PFSK-1 (cell line): ENCODE measurements around the gene ZIC5.

Experiments used
- POLR2AphosphoS5 ChIP-seq: IDR thresholded peaks from 2 replicates; pipeline ENCODE4 v1.6.1; 2012; ENCODE audit warnings: low read depth, mild to moderate bottlenecking, control low read depth, low read length, moderate library complexity
- SIN3A ChIP-seq: IDR thresholded peaks from 2 replicates; pipeline ENCODE4 v1.6.1; 2012; ENCODE audit warnings: mild to moderate bottlenecking, low read length, moderate library complexity, borderline replicate concordance; ENCODE audit not compliant: insufficient read depth
- TAF1 ChIP-seq: IDR thresholded peaks from 2 replicates; pipeline ENCODE4 v1.6.1; 2012; ENCODE audit warnings: low read length, control low read depth, borderline replicate concordance; ENCODE audit not compliant: insufficient read depth
- TF ChIP-seq, protein P1 (sequence below), 2 experiments: IDR thresholded peaks; 2 replicates each; pipeline versions ENCODE4 v1.6.1 to v1.8.0; 2011 to 2012; ENCODE audit warnings: low read depth in 2 of 2, low read length in 2 of 2, control low read depth in 1 of 2, inconsistent platforms in 1 of 2, mild to moderate bottlenecking in 1 of 2, moderate library complexity in 1 of 2; ENCODE audit not compliant: insufficient read depth in 1 of 2

DNA sequence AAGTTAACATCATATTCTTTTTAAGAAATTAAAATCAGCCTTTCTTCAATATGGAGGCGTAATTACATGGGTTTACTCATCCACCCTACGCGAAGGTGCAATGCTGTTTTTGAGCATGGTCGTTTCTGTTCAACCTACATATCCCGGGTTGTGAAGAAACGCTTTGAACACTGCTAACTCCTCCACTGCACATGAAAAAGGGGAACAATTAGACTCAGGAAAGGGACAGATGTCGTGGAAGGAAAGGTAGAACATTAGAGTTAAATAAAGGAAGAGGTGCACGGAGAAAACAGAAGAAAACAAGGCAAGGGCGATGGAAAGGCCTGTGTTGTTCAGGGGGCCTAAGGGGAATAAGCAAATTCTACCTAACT is 4.1 kb downstream of the ZIC5 start:
- TF ChIP-seq, protein P1, sequence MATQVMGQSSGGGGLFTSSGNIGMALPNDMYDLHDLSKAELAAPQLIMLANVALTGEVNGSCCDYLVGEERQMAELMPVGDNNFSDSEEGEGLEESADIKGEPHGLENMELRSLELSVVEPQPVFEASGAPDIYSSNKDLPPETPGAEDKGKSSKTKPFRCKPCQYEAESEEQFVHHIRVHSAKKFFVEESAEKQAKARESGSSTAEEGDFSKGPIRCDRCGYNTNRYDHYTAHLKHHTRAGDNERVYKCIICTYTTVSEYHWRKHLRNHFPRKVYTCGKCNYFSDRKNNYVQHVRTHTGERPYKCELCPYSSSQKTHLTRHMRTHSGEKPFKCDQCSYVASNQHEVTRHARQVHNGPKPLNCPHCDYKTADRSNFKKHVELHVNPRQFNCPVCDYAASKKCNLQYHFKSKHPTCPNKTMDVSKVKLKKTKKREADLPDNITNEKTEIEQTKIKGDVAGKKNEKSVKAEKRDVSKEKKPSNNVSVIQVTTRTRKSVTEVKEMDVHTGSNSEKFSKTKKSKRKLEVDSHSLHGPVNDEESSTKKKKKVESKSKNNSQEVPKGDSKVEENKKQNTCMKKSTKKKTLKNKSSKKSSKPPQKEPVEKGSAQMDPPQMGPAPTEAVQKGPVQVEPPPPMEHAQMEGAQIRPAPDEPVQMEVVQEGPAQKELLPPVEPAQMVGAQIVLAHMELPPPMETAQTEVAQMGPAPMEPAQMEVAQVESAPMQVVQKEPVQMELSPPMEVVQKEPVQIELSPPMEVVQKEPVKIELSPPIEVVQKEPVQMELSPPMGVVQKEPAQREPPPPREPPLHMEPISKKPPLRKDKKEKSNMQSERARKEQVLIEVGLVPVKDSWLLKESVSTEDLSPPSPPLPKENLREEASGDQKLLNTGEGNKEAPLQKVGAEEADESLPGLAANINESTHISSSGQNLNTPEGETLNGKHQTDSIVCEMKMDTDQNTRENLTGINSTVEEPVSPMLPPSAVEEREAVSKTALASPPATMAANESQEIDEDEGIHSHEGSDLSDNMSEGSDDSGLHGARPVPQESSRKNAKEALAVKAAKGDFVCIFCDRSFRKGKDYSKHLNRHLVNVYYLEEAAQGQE (IDR thresholded peaks at IDR 0.05; ENCODE audit: insufficient read depth in 1 of 2, low read depth in 2 of 2, low read length in 2 of 2) = no peak
- TF ChIP-seq SIN3A (no peak), POLR2AphosphoS5 (no peak), TAF1 (no peak)
